ENCODE measurements around the gene PDE6G.
A peak's percentile ranks its signal among the peaks of the same experiment; 100 is the strongest.

The PDE6G gene

DNA sequence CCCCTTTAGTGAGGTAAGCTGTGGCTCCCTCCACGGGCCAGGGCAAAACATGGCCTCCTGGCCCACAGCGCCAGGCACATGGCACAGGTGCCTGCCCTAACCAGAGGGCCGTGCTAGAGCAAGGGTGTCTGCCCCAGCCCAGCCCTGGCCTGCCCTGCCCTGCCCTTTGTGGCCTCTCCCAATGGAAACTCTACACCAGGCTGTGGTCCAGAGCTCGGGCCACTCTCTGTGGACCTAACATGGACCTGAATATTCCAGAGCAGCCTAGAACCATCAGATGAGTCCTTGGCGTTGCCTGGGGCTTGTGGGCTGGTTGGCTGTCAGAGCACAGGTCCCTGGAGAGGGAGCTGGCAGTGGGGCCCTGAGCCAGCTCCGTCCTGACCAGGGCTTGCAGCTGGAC lies 38.9 kb upstream of the PDE6G start:
- Histone ChIP-seq H3K4me1 (ENCODE audit: control insufficient read depth, insufficient read depth, low read length) (no peaks in the 10 kb centered on the region), H3K9ac (ENCODE audit: low read depth, low read length) (no peak overlapping the region), H3K9me3 (ENCODE audit: control insufficient read depth, insufficient read depth, low read length) (no peaks in the 10 kb centered on the region), H3K4me3 (ENCODE audit: low read depth, low read length) (no peak overlapping the region), H3K36me3 (ENCODE audit: control insufficient read depth, insufficient read depth, low read length) (peaks cover 60% of the 10 kb centered on the region), H3K27me3 (ENCODE audit: control insufficient read depth, insufficient read depth, low read length) (no peaks in the 10 kb centered on the region)

DNA sequence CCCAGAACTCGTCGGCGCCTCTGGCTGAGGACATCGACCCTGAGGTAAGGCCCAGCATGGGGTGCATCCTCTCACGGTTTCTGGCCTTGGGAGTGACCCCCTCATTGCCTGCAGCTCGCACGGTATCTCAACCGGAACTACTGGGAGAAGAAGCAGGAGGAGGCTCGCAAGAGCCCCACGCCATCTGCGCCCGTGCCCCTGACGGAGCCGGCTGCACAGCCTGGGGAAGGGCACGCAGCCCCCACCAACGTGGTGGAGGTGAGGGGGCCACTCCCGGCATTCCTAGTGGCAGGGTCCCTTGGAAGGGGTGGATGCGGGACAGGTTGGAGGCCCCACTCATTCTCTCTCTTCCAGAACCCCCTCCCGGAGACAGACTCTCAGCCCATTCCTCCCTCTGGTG lies 38.5 kb upstream of the PDE6G start:
- Histone ChIP-seq H3K36me3 (ENCODE audit: control insufficient read depth, insufficient read depth, low read length) (peaks cover 64% of the 10 kb centered on the region), H3K27me3 (ENCODE audit: control insufficient read depth, insufficient read depth, low read length) (no peaks in the 10 kb centered on the region), H3K9ac (ENCODE audit: low read depth, low read length) (no peak overlapping the region), H3K4me3 (ENCODE audit: low read depth, low read length) (no peak overlapping the region), H3K4me1 (ENCODE audit: control insufficient read depth, insufficient read depth, low read length) (no peaks in the 10 kb centered on the region), H3K9me3 (ENCODE audit: control insufficient read depth, insufficient read depth, low read length) (no peaks in the 10 kb centered on the region)

- Histone ChIP-seq H3K4me1 (ENCODE audit: control insufficient read depth, insufficient read depth, low read length) (no peaks in the 10 kb centered on the region), H3K27me3 (ENCODE audit: control insufficient read depth, insufficient read depth, low read length) (no peaks in the 10 kb centered on the region), H3K36me3 (ENCODE audit: control insufficient read depth, insufficient read depth, low read length) (peaks cover 69% of the 10 kb centered on the region), H3K9me3 (ENCODE audit: control insufficient read depth, insufficient read depth, low read length) (no peaks in the 10 kb centered on the region), H3K4me3 (ENCODE audit: low read depth, low read length) (no peak overlapping the region), H3K9ac (ENCODE audit: low read depth, low read length) (no peak overlapping the region)
Measured at GRCh38 chr17:81693509-81694210, 37.3 kb upstream of the PDE6G start.

GRCh38 chr17:81691608-81692007 lies 35.3 kb upstream of the PDE6G start:
- H3K9ac ChIP-seq (ENCODE audit: low read depth, low read length): no peak overlapping the region
- H3K4me1 ChIP-seq (ENCODE audit: control insufficient read depth, insufficient read depth, low read length): no peaks in the 10 kb centered on the region
- no peak overlapping the region for H3K4me3 ChIP-seq (ENCODE audit: low read depth, low read length)
- no peaks in the 10 kb centered on the region for H3K9me3 ChIP-seq (ENCODE audit: control insufficient read depth, insufficient read depth, low read length)
- peaks cover 80% of the 10 kb centered on the region for H3K36me3 ChIP-seq (ENCODE audit: control insufficient read depth, insufficient read depth, low read length)
- no peaks in the 10 kb centered on the region for H3K27me3 ChIP-seq (ENCODE audit: control insufficient read depth, insufficient read depth, low read length)

GRCh38 chr17:81691196-81691595 lies 34.9 kb upstream of the PDE6G start:
- Histone ChIP-seq H3K4me3 (ENCODE audit: low read depth, low read length) (no peak overlapping the region), H3K27me3 (ENCODE audit: control insufficient read depth, insufficient read depth, low read length) (no peaks in the 10 kb centered on the region), H3K9ac (ENCODE audit: low read depth, low read length) (no peak overlapping the region), H3K36me3 (ENCODE audit: control insufficient read depth, insufficient read depth, low read length) (peaks cover 80% of the 10 kb centered on the region), H3K9me3 (ENCODE audit: control insufficient read depth, insufficient read depth, low read length) (no peaks in the 10 kb centered on the region), H3K4me1 (ENCODE audit: control insufficient read depth, insufficient read depth, low read length) (no peaks in the 10 kb centered on the region)

DNA sequence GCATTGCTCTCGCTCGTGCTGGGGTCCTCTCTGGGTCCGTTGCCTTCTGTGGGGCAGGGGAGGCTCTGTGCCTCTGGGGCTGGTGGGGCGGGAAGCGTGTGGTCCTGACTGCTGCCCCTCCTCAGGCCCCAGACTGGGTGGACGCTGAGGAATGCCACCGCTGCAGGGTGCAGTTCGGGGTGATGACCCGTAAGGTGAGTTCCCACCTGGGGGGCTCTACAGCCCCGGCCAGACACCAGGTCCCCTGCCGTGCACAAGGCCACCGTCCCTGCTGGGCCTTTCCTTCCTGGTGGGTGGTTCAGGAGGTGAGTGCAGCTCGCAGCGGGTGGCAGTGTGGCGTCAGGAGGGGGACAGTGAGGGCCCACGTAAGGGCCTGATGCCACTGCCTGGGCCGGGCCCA lies 34.2 kb upstream of the PDE6G start:
- Histone ChIP-seq H3K9ac (ENCODE audit: low read depth, low read length) (no peak overlapping the region), H3K4me1 (ENCODE audit: control insufficient read depth, insufficient read depth, low read length) (no peaks in the 10 kb centered on the region), H3K36me3 (ENCODE audit: control insufficient read depth, insufficient read depth, low read length) (peaks cover 81% of the 10 kb centered on the region), H3K27me3 (ENCODE audit: control insufficient read depth, insufficient read depth, low read length) (no peaks in the 10 kb centered on the region), H3K4me3 (ENCODE audit: low read depth, low read length) (no peak overlapping the region), H3K9me3 (ENCODE audit: control insufficient read depth, insufficient read depth, low read length) (no peaks in the 10 kb centered on the region)

GRCh38 chr17:81690066-81690465 lies 33.7 kb upstream of the PDE6G start:
- Histone ChIP-seq H3K4me1 (ENCODE audit: control insufficient read depth, insufficient read depth, low read length) (no peaks in the 10 kb centered on the region), H3K9ac (ENCODE audit: low read depth, low read length) (no peak overlapping the region), H3K27me3 (ENCODE audit: control insufficient read depth, insufficient read depth, low read length) (no peaks in the 10 kb centered on the region), H3K4me3 (ENCODE audit: low read depth, low read length) (no peak overlapping the region), H3K36me3 (ENCODE audit: control insufficient read depth, insufficient read depth, low read length) (peaks cover 82% of the 10 kb centered on the region), H3K9me3 (ENCODE audit: control insufficient read depth, insufficient read depth, low read length) (no peaks in the 10 kb centered on the region)

DNA sequence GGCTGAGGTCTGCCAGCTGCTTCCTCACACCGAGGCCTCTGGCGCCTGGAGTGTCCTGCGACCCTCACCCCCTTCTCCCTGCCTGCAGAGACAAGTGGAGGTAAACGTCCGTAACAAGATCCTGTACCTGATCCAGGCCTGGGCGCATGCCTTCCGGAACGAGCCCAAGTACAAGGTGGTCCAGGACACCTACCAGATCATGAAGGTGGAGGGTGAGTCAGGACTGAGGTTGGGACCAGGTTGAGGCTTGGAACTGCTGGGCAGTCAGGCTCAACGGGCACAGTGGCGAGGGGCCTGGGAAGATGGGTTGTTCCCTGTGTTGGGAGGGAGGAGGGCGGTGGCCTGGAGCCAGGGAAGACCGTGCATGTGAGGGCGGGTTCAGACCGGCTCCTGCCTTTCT lies 32.3 kb upstream of the PDE6G start:
- peaks cover 69% of the 10 kb centered on the region for H3K36me3 ChIP-seq (ENCODE audit: control insufficient read depth, insufficient read depth, low read length)
- no peaks in the 10 kb centered on the region for H3K9me3 ChIP-seq (ENCODE audit: control insufficient read depth, insufficient read depth, low read length)
- H3K4me1 ChIP-seq (ENCODE audit: control insufficient read depth, insufficient read depth, low read length): peaks cover 6% of the 10 kb centered on the region
- no peaks in the 10 kb centered on the region for H3K27me3 ChIP-seq (ENCODE audit: control insufficient read depth, insufficient read depth, low read length)
- H3K9ac ChIP-seq (ENCODE audit: low read depth, low read length): no peak overlapping the region
- H3K4me3 ChIP-seq (ENCODE audit: low read depth, low read length): no peak overlapping the region

- no peak overlapping the region for H3K9ac ChIP-seq (ENCODE audit: low read depth, low read length)
- no peaks in the 10 kb centered on the region for H3K27me3 ChIP-seq (ENCODE audit: control insufficient read depth, insufficient read depth, low read length)
- no peak overlapping the region for H3K4me3 ChIP-seq (ENCODE audit: low read depth, low read length)
- peaks cover 6% of the 10 kb centered on the region for H3K4me1 ChIP-seq (ENCODE audit: control insufficient read depth, insufficient read depth, low read length)
- no peaks in the 10 kb centered on the region for H3K9me3 ChIP-seq (ENCODE audit: control insufficient read depth, insufficient read depth, low read length)
- H3K36me3 ChIP-seq (ENCODE audit: control insufficient read depth, insufficient read depth, low read length): peaks cover 68% of the 10 kb centered on the region
Measured at GRCh38 chr17:81687770-81688541, 31.6 kb upstream of the PDE6G start.

DNA sequence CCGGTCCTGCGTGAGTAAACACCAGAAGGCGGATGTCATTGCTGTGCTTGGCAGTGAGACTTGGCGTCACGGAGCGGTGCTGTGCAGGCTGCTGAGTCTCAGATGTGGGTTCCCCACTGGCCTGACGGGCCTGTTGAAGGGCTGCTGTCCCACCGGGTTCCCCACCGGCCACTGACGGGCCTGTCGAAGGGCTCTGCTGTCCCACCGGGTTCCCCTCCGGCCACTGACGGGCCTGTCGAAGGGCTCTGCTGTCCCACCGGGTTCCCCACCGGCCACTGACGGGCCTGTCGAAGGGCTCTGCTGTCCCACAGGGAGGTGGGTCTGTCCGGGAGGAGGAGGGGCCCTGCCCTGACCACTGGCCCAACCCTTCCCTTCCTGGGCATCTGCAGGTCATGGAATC lies 30.3 kb upstream of the PDE6G start:
- Histone ChIP-seq H3K4me3 (ENCODE audit: low read depth, low read length) (no peak overlapping the region), H3K9me3 (ENCODE audit: control insufficient read depth, insufficient read depth, low read length) (no peaks in the 10 kb centered on the region), H3K27me3 (ENCODE audit: control insufficient read depth, insufficient read depth, low read length) (no peaks in the 10 kb centered on the region), H3K4me1 (ENCODE audit: control insufficient read depth, insufficient read depth, low read length) (peaks cover 6% of the 10 kb centered on the region), H3K9ac (ENCODE audit: low read depth, low read length) (no peak overlapping the region), H3K36me3 (ENCODE audit: control insufficient read depth, insufficient read depth, low read length) (peaks cover 62% of the 10 kb centered on the region)

- Histone ChIP-seq H3K4me3 (ENCODE audit: low read depth, low read length) (peak overlapping the region; percentile 82), H3K9me3 (ENCODE audit: control insufficient read depth, insufficient read depth, low read length) (no peaks in the 10 kb centered on the region), H3K9ac (ENCODE audit: low read depth, low read length) (no peak overlapping the region), H3K4me1 (ENCODE audit: control insufficient read depth, insufficient read depth, low read length) (peaks cover 6% of the 10 kb centered on the region), H3K27me3 (ENCODE audit: control insufficient read depth, insufficient read depth, low read length) (no peaks in the 10 kb centered on the region), H3K36me3 (ENCODE audit: control insufficient read depth, insufficient read depth, low read length) (peaks cover 55% of the 10 kb centered on the region)
Measured at GRCh38 chr17:81685108-81685507, 28.8 kb upstream of the PDE6G start.

DNA sequence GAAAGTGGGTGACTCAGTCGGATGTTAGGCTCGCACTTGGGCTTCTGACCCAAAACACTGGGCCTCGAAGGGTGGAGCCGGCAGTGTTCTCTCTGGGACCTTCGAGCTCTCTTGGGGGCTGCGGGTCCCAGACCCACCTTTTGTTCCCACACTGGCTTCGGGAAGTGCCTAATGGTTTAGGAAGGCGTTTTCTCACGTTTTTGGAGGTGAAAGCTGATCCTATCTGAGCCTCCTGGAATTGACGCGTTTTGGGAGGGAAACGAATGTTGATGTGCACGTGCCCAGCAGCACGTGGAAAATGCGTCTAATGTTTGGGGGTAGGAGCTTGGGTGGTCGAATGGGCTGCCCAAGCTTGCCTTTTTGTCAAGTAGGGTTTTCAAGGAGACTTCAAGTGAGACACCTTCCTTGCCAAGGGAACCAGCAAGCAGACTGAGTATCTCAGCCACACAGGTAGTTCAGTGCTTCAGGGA lies 28.1 kb upstream of the PDE6G start:
- Histone ChIP-seq H3K27me3 (ENCODE audit: control insufficient read depth, insufficient read depth, low read length) (no peaks in the 10 kb centered on the region), H3K9ac (ENCODE audit: low read depth, low read length) (peak overlapping the region; percentile 41), H3K4me3 (ENCODE audit: low read depth, low read length) (peak overlapping the region; percentile 82), H3K9me3 (ENCODE audit: control insufficient read depth, insufficient read depth, low read length) (no peaks in the 10 kb centered on the region), H3K36me3 (ENCODE audit: control insufficient read depth, insufficient read depth, low read length) (peaks cover 49% of the 10 kb centered on the region), H3K4me1 (ENCODE audit: control insufficient read depth, insufficient read depth, low read length) (peaks cover 6% of the 10 kb centered on the region)

Measured in iPS-15b (cell line).